DOHH2 (cell line): ENCODE measurements around the gene CEBPG.

Experiments
- H3F3A ChIP-seq: fragments of 200-600 bp; sonication (generic), shearing (Covaris generic); 2 replicates; pipeline ENCODE4 v1.6.0; 2016; ENCODE audit warnings: antibody characterized with exemption, mild to moderate bottlenecking; ENCODE audit not compliant: control insufficient read depth, insufficient read depth
- H3K27ac ChIP-seq: fragments of 200-600 bp; sonication (generic); 2 replicates; pipeline ENCODE4 v1.5.1; 2014; ENCODE audit warnings: low read depth, mild to moderate bottlenecking, low read length, moderate library complexity
- H3K27me3 ChIP-seq: fragments of 200-600 bp; sonication (generic); 2 replicates; pipeline ENCODE4 v1.6.1; 2014; ENCODE audit warnings: mild to moderate bottlenecking, low read length, mixed read lengths; ENCODE audit not compliant: control insufficient read depth
- H3K36me3 ChIP-seq: fragments of 200-600 bp; sonication (generic); 2 replicates; pipeline ENCODE4 v1.6.1; 2014; ENCODE audit warnings: mild to moderate bottlenecking, low read length, moderate library complexity, mixed read lengths; ENCODE audit not compliant: control insufficient read depth
- H3K4me1 ChIP-seq: fragments of 200-600 bp; sonication (generic); 2 replicates; pipeline ENCODE4 v1.6.1; 2014; ENCODE audit warnings: mild to moderate bottlenecking, low read length, mixed read lengths; ENCODE audit not compliant: control insufficient read depth
- H3K4me2 ChIP-seq: fragments of 200-600 bp; sonication (generic); 2 replicates; pipeline ENCODE4 v1.6.0; 2014; ENCODE audit warnings: mild to moderate bottlenecking, low read length, moderate library complexity
- H3K4me3 ChIP-seq: fragments of 200-600 bp; sonication (generic); 2 replicates; pipeline ENCODE4 v1.5.1; 2014; ENCODE audit warnings: mild to moderate bottlenecking, low read length, mixed read lengths
- H3K79me2 ChIP-seq: fragments of 200-600 bp; sonication (generic); 2 replicates; pipeline ENCODE4 v1.6.1; 2014; ENCODE audit warnings: mild to moderate bottlenecking, low read length, mixed read lengths; ENCODE audit not compliant: control insufficient read depth
- H3K9me2 ChIP-seq: fragments of 200-600 bp; sonication (generic); replicated peaks from 2 replicates; pipeline ENCODE4 v1.6.1; 2014; ENCODE audit warnings: mild to moderate bottlenecking, low read length, mixed read lengths; ENCODE audit not compliant: control insufficient read depth
- H3K9me3 ChIP-seq: fragments of 200-600 bp; sonication (generic); 2 replicates; pipeline ENCODE4 v1.6.1; 2014; ENCODE audit warnings: antibody characterized with exemption, low read length, mixed read lengths; ENCODE audit not compliant: control insufficient read depth, insufficient read depth
- H4K20me1 ChIP-seq: fragments of 200-600 bp; sonication (generic); 2 replicates; pipeline ENCODE4 v1.6.0; 2014; ENCODE audit warnings: low read depth, mild to moderate bottlenecking, antibody characterized with exemption, low read length, moderate library complexity; ENCODE audit not compliant: control insufficient read depth, insufficient read depth
- EZH2phosphoT487 ChIP-seq: fragments of 200-600 bp; sonication (generic); IDR thresholded peaks from 2 replicates; pipeline ENCODE4 v1.6.1; 2017; ENCODE audit warnings: borderline replicate concordance, mild to moderate bottlenecking, antibody characterized with exemption, low read length, moderate library complexity, mixed read lengths
- TF ChIP-seq, protein P1 (sequence below): fragments of 200-600 bp; sonication (generic); IDR thresholded peaks from one replicate; pipeline ENCODE4 v1.5.1; 2014; ENCODE audit warnings: antibody characterized with exemption, mild to moderate bottlenecking, low read depth, low read length; ENCODE audit not compliant: poor library complexity, severe bottlenecking

Gene CEBPG

DNA sequence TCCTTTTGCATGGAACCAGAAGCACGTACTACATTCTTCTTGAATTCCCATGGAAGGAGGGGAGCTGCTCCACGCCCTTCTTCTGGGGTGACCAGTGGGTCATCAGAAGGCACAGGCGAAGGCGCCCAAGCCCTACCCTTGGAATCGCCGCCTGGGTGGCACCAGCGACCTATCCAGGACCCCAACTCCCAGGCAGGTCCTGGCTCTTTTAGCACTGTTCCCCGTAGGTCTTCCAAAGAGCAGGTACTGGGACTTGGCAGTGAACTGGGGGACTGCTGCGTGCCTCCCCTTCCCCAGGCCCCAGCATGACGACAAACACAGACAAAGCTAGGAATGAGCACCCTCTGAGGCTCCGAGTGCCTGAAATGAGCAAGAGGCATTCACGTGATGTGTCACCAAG is 45.0 kb downstream of the CEBPG start:
- Histone ChIP-seq H3K9me3 (no peaks in the 10 kb centered on the region), H4K20me1 (peaks cover 4% of the 10 kb centered on the region; the same call in 1 of the 2 replicates), H3K4me1 (no peaks in the 10 kb centered on the region), H3K4me2 (no peak overlapping the region), H3K36me3 (no peaks in the 10 kb centered on the region), H3F3A (no peaks in the 10 kb centered on the region), H3K27ac (no peak overlapping the region), H3K27me3 (no peaks in the 10 kb centered on the region), H3K79me2 (no peaks in the 10 kb centered on the region), H3K9me2 (no peaks in the 10 kb centered on the region), H3K4me3 (no peak overlapping the region)
- TF ChIP-seq, protein P1, sequence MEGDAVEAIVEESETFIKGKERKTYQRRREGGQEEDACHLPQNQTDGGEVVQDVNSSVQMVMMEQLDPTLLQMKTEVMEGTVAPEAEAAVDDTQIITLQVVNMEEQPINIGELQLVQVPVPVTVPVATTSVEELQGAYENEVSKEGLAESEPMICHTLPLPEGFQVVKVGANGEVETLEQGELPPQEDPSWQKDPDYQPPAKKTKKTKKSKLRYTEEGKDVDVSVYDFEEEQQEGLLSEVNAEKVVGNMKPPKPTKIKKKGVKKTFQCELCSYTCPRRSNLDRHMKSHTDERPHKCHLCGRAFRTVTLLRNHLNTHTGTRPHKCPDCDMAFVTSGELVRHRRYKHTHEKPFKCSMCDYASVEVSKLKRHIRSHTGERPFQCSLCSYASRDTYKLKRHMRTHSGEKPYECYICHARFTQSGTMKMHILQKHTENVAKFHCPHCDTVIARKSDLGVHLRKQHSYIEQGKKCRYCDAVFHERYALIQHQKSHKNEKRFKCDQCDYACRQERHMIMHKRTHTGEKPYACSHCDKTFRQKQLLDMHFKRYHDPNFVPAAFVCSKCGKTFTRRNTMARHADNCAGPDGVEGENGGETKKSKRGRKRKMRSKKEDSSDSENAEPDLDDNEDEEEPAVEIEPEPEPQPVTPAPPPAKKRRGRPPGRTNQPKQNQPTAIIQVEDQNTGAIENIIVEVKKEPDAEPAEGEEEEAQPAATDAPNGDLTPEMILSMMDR: no peak
- no peak for TF ChIP-seq EZH2phosphoT487

DNA sequence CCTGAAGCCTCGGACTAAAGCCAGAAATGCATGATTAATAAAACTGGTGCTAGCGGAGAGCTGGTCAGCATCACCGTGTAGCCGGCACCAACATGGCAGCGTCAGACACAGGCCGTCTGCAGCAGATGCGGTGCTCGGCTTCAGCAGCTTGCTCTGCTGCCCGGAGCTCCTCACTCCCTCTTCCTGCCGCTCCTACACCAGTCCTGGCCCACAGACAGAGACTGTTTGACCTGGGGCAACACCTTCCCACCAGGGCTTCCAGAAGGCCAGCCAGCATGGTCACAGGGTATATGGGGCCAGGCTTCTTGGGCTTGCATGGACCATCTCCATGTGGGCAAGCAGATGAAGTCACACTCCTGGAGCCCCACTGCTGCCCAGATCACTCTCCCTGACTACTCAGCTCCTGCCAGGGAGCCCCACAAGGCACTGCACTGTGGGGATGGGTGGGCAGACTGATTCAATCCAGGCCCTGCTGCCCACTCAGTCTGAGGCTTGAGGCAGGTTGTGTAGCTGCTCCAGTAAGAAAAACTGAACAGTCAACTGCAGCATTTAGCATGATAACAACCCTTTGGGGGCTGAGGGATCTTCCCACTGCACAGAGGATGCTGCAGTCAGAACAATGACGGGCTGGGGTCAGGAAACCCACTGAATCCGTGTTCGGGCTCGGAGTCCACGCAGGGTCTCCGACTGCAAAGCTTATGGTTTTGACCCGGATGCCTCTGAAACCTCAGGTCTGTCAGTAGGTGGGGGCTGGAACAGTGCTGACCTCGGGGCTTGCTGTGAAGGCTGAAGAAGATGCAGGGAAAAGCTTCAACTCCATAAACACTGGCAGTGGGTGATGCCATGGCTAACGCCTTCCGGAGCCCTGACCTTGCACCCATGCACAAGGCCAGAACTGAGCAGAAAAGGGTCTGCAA is 45.6 kb downstream of the CEBPG start:
- Histone ChIP-seq H3K4me2 (no peak overlapping the region), H3F3A (no peaks in the 10 kb centered on the region), H3K9me2 (no peaks in the 10 kb centered on the region), H3K27me3 (no peaks in the 10 kb centered on the region), H4K20me1 (peaks cover 4% of the 10 kb centered on the region; the same call in 1 of the 2 replicates), H3K79me2 (no peaks in the 10 kb centered on the region), H3K4me3 (no peak overlapping the region), H3K9me3 (no peaks in the 10 kb centered on the region), H3K36me3 (no peaks in the 10 kb centered on the region), H3K27ac (no peak overlapping the region), H3K4me1 (no peaks in the 10 kb centered on the region)
- TF ChIP-seq, protein P1: no peak

DNA sequence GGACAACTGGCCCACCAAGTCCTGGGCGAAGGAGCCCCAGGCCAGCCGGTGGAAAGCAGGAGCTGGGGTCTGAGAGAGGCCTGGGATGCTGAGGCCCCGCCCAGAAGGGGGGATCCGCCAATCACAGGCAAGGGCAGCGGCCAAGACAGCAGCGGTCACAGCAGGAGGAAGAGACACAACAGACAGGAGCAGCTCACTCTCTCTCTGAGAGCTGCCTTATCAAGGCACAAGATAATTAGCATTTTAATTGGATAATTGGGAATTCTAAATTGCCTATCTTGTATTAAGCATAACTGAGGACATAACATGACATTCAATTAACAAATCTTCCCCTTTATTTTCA is 46.2 kb downstream of the CEBPG start:
- Histone ChIP-seq H3K27me3 (no peaks in the 10 kb centered on the region), H3K27ac (no peak overlapping the region), H3F3A (no peaks in the 10 kb centered on the region), H3K4me1 (no peaks in the 10 kb centered on the region), H3K9me3 (no peaks in the 10 kb centered on the region), H3K4me2 (no peak overlapping the region), H3K9me2 (no peaks in the 10 kb centered on the region), H3K4me3 (no peak overlapping the region), H3K36me3 (no peaks in the 10 kb centered on the region), H3K79me2 (no peaks in the 10 kb centered on the region), H4K20me1 (peaks cover 4% of the 10 kb centered on the region; the same call in 1 of the 2 replicates)
- no peak for TF ChIP-seq EZH2phosphoT487
- TF ChIP-seq, protein P1: no peak
